Measurements from ENCODE around the gene HIPK2. TPM values are rescaled to one million over a fixed set of nuclear protein-coding genes. Genes with fewer than 3 reads are reported as not detected.
"Not testable (repeated sequence)": the region's sequence is repeated elsewhere in the genome, so short reads cannot be mapped to it uniquely, and the experiment has no call there.

The HIPK2 gene
- total RNA-seq, 2 experiments from 2014 or later, result 6.2 to 7.9 TPM

- H3K4me3 ChIP-seq (ENCODE audit: low read depth, low read length, poor library complexity, severe bottlenecking), result no peak overlapping the region
- no peaks in the 10 kb centered on the region for H3K36me3 ChIP-seq (ENCODE audit: insufficient read depth, low read length)
- ChIA-PET POLR2A (no interaction called here), CTCF (ENCODE audit: unreplicated experiment) (no interaction called here)
- no peak overlapping the region for H2AFZ ChIP-seq (ENCODE audit: low read length)
- no peak overlapping the region for H3K27ac ChIP-seq (ENCODE audit: low read depth, low read length, poor library complexity, severe bottlenecking)
- H4K20me1 ChIP-seq (ENCODE audit: insufficient read depth, low read length), result no peaks in the 10 kb centered on the region
- DNase-seq (ENCODE audit: low spot score), result no peak
- no TSS peak for BruUV-seq (replicated peaks)
- no peaks in the 10 kb centered on the region for H3K9me3 ChIP-seq (ENCODE audit: low read length)
- no peaks in the 10 kb centered on the region for H3K79me2 ChIP-seq (ENCODE audit: insufficient read depth, low read depth, low read length)
- no peaks in the 10 kb centered on the region for H3K4me1 ChIP-seq (ENCODE audit: insufficient read depth, low read length, poor library complexity, severe bottlenecking)
- TF ChIP-seq, protein P1, sequence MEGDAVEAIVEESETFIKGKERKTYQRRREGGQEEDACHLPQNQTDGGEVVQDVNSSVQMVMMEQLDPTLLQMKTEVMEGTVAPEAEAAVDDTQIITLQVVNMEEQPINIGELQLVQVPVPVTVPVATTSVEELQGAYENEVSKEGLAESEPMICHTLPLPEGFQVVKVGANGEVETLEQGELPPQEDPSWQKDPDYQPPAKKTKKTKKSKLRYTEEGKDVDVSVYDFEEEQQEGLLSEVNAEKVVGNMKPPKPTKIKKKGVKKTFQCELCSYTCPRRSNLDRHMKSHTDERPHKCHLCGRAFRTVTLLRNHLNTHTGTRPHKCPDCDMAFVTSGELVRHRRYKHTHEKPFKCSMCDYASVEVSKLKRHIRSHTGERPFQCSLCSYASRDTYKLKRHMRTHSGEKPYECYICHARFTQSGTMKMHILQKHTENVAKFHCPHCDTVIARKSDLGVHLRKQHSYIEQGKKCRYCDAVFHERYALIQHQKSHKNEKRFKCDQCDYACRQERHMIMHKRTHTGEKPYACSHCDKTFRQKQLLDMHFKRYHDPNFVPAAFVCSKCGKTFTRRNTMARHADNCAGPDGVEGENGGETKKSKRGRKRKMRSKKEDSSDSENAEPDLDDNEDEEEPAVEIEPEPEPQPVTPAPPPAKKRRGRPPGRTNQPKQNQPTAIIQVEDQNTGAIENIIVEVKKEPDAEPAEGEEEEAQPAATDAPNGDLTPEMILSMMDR (conservative IDR thresholded peaks at IDR 0.05; ENCODE audit: low read length), result no peak
- no peak for TF ChIP-seq EZH2phosphoT487 (IDR thresholded peaks at IDR 0.05; ENCODE audit: borderline replicate concordance, low read depth, low read length)
- H3K4me2 ChIP-seq (ENCODE audit: low read length), result no peak overlapping the region
- intact Hi-C loops (cut with micrococcal nuclease; ENCODE audit: unreplicated experiment), result no loop called here
- no peaks in the 10 kb centered on the region for H3K9me2 ChIP-seq (ENCODE audit: insufficient read depth, low read length)
Observed at GRCh38 chr7:139671967-139672366, 105.8 kb downstream of the HIPK2 start.

- H4K20me1 ChIP-seq (ENCODE audit: insufficient read depth, low read length); H3K4me3 ChIP-seq (ENCODE audit: low read depth, low read length, poor library complexity, severe bottlenecking); H2AFZ ChIP-seq (ENCODE audit: low read length); H3K9me2 ChIP-seq (ENCODE audit: insufficient read depth, low read length); BruUV-seq (replicated peaks); intact Hi-C loops (cut with micrococcal nuclease; ENCODE audit: unreplicated experiment); H3K4me1 ChIP-seq (ENCODE audit: insufficient read depth, low read length, poor library complexity, severe bottlenecking); CTCF ChIA-PET (ENCODE audit: unreplicated experiment); H3K9me3 ChIP-seq (ENCODE audit: low read length); H3K27ac ChIP-seq (ENCODE audit: low read depth, low read length, poor library complexity, severe bottlenecking); H3K36me3 ChIP-seq (ENCODE audit: insufficient read depth, low read length); DNase-seq (ENCODE audit: low spot score); H3K79me2 ChIP-seq (ENCODE audit: insufficient read depth, low read depth, low read length); H3K4me2 ChIP-seq (ENCODE audit: low read length): not testable (repeated sequence)
- POLR2A ChIA-PET, result interaction anchor here (0.7 kb wide), 1 partner anchor 54 kb away, joined by 4 read pairs; no protein-coding TSS in a partner anchor
Observed at GRCh38 chr7:139670662-139671061, 107.1 kb downstream of the HIPK2 start.

- POLR2A ChIA-PET, result no interaction called here
- Histone ChIP-seq H3K4me3 (ENCODE audit: low read depth, low read length, poor library complexity, severe bottlenecking) (no peak overlapping the region), H3K4me1 (ENCODE audit: insufficient read depth, low read length, poor library complexity, severe bottlenecking) (no peaks in the 10 kb centered on the region), H3K9me2 (ENCODE audit: insufficient read depth, low read length) (no peaks in the 10 kb centered on the region), H3K4me2 (ENCODE audit: low read length) (no peak overlapping the region), H3K9me3 (ENCODE audit: low read length) (no peaks in the 10 kb centered on the region), H3K36me3 (ENCODE audit: insufficient read depth, low read length) (no peaks in the 10 kb centered on the region), H3K79me2 (ENCODE audit: insufficient read depth, low read depth, low read length) (no peaks in the 10 kb centered on the region), H2AFZ (ENCODE audit: low read length) (no peak overlapping the region), H4K20me1 (ENCODE audit: insufficient read depth, low read length) (no peaks in the 10 kb centered on the region), H3K27ac (ENCODE audit: low read depth, low read length, poor library complexity, severe bottlenecking) (no peak overlapping the region)
- TF ChIP-seq, protein P1 (conservative IDR thresholded peaks at IDR 0.05; ENCODE audit: low read length), result no peak
- no peak for TF ChIP-seq EZH2phosphoT487 (IDR thresholded peaks at IDR 0.05; ENCODE audit: borderline replicate concordance, low read depth, low read length)
- intact Hi-C loops (cut with micrococcal nuclease; ENCODE audit: unreplicated experiment), result no loop called here
- CTCF ChIA-PET (ENCODE audit: unreplicated experiment), result no interaction called here
- no peak for DNase-seq (ENCODE audit: low spot score)
- no TSS peak for BruUV-seq (replicated peaks)
Observed at GRCh38 chr7:139669106-139670061, 108.4 kb downstream of the HIPK2 start.
